Measurements from ENCODE around the gene DNAJA2. TPM values are rescaled to one million over a fixed set of nuclear protein-coding genes. Genes with fewer than 3 reads are reported as not detected.

The DNAJA2 gene
- total and polyA plus RNA-seq, 2 of the 4 experiments (the other 2 are of a cell fraction): 18.6 to 53.9 TPM

GRCh38 chr16:47018223-47018891, 44.9 kb upstream of the DNAJA2 start:
- no peak overlapping the region for H3K9ac ChIP-seq (ENCODE audit: low read depth, low read length)
- H2AFZ ChIP-seq (replicated peaks; ENCODE audit: low read length, poor library complexity): no peak overlapping the region
- H3K79me1 ChIP-seq (ENCODE audit: low read depth in 1 of 2, low read length in 2 of 2): no peaks in the 10 kb centered on the region
- H3K36me3 ChIP-seq (ENCODE audit: control insufficient read depth, insufficient read depth, low read length): no peaks in the 10 kb centered on the region
- POLR2A ChIA-PET (ENCODE audit: unreplicated experiment): no interaction called here
- no peak overlapping the region for H3K4me3 ChIP-seq (ENCODE audit: insufficient read depth, low read depth, low read length)
- no peak overlapping the region for H3K27ac ChIP-seq (ENCODE audit: insufficient read depth, low read length)
- CTCF ChIA-PET: interaction anchor here (0.5 to 1.5 kb wide), 5 partner anchors 10 to 1141 kb away, joined by 3 to 8 read pairs (median 3); no protein-coding TSS in a partner anchor
- in situ Hi-C loops (cut with MboI; ENCODE audit: low sequenced_read_pairs) (no loop called here), intact Hi-C loops (cut with micrococcal nuclease) (no loop called here), dilution Hi-C loops (cut with HindIII; ENCODE audit: low sequenced_read_pairs, unreplicated experiment) (no loop called here)
- DNase-seq: peak; percentile 10
- H3K14ac ChIP-seq (replicated peaks; ENCODE audit: low read depth, low read length): no peak overlapping the region
- H3K4me1 ChIP-seq (ENCODE audit: control insufficient read depth, insufficient read depth, low read length): no peaks in the 10 kb centered on the region
- no peak overlapping the region for H3K56ac ChIP-seq (ENCODE audit: extremely low read depth, insufficient read depth, low read length)
- no TSS peak for BruUV-seq (replicated peaks)
- 45% methylated on average over 6 of the region's 14 CpGs; no CpG with 5 or more reads in 1 of the 2 experiments for WGBS, 2 experiments (ENCODE audit: extremely low coverage in 2 of 2, insufficient read length in 1 of 2)
- no peak overlapping the region for H2BK15ac ChIP-seq (ENCODE audit: low read depth, low read length)
- no peaks in the 10 kb centered on the region for H4K20me1 ChIP-seq (ENCODE audit: insufficient read depth, low read length)
- peaks cover 4% of the 10 kb centered on the region for H3K27me3 ChIP-seq (ENCODE audit: control insufficient read depth, insufficient read depth, low read length)
- no peak overlapping the region for H3K18ac ChIP-seq (ENCODE audit: low read depth, low read length)
- H2BK20ac ChIP-seq (ENCODE audit: low read depth, low read length): no peak overlapping the region
- no peaks in the 10 kb centered on the region for H3K9me1 ChIP-seq (ENCODE audit: insufficient read depth, low read length)
- no peak overlapping the region for H3K4me2 ChIP-seq (ENCODE audit: low read depth, low read length)
- H2AK9ac ChIP-seq (replicated peaks; ENCODE audit: low read depth, low read length, poor library complexity): no peak overlapping the region
- no peak overlapping the region for H4K8ac ChIP-seq (ENCODE audit: low read depth in 2 of 2, low read length in 2 of 2)
- peak; percentile 49; the same call in 1 of the 2 replicates for ATAC-seq (ENCODE audit: low read depth)
- TF ChIP-seq MAFK (IDR thresholded peaks at IDR 0.05; ENCODE audit: low read depth, low read length) (no peak), CTCF (conservative IDR thresholded peaks at IDR 0.05; ENCODE audit: low read depth, low read length) (0 out of 2 replicates have a peak, but pooled peaks have one; percentile 7)
- H2BK5ac ChIP-seq (ENCODE audit: low read depth, low read length, poor library complexity, severe bottlenecking): no peak overlapping the region
- no peak overlapping the region for H3K4ac ChIP-seq (ENCODE audit: low read depth, low read length)
- H4K5ac ChIP-seq (ENCODE audit: low read depth, low read length): no peak overlapping the region
- H4K91ac ChIP-seq (ENCODE audit: insufficient read depth, low read depth, low read length): no peak overlapping the region
- H3K23ac ChIP-seq (ENCODE audit: low read depth, low read length): no peak overlapping the region
- no peak overlapping the region for H2BK120ac ChIP-seq (ENCODE audit: low read depth, low read length)
- H2AK5ac ChIP-seq (ENCODE audit: low read depth, low read length): no peak overlapping the region
- H3K9me3 ChIP-seq (ENCODE audit: control insufficient read depth, insufficient read depth, low read length): no peaks in the 10 kb centered on the region
